Astrocyte (in vitro differentiated cells and primary cell): ENCODE measurements around the gene HLCS.

Experiments used
- EZH2 ChIP-seq: IDR thresholded peaks from 2 replicates; pipeline ENCODE4 v1.6.1; 2012; ENCODE audit warnings: mild to moderate bottlenecking, low read length, inconsistent platforms; ENCODE audit not compliant: insufficient read depth
- TF ChIP-seq, protein P1 (sequence below): IDR thresholded peaks from 2 replicates; pipeline ENCODE4 v1.5.1; 2011; ENCODE audit warnings: low read depth, mild to moderate bottlenecking, inconsistent platforms, low read length, moderate library complexity; ENCODE audit not compliant: insufficient read depth

DNA sequence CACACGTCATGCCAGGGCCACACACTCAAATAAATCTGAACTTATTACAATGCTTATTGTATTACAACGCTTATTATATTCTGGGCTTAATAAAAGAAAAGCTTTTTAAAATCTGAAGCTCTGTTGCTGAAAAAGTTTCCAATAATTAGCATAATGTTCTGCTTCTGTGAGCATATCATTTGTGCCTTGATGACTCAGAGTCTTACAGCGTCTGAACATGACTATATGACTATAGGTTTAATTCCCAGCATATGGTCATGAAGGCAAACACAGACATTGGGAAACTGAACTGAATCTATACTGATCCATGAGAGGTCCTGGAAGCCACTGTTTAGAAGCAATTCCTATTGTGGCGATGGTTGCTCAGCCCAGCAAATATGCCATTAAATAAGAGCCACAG, 201.2 kb downstream of the HLCS start:
- TF ChIP-seq, protein P1, sequence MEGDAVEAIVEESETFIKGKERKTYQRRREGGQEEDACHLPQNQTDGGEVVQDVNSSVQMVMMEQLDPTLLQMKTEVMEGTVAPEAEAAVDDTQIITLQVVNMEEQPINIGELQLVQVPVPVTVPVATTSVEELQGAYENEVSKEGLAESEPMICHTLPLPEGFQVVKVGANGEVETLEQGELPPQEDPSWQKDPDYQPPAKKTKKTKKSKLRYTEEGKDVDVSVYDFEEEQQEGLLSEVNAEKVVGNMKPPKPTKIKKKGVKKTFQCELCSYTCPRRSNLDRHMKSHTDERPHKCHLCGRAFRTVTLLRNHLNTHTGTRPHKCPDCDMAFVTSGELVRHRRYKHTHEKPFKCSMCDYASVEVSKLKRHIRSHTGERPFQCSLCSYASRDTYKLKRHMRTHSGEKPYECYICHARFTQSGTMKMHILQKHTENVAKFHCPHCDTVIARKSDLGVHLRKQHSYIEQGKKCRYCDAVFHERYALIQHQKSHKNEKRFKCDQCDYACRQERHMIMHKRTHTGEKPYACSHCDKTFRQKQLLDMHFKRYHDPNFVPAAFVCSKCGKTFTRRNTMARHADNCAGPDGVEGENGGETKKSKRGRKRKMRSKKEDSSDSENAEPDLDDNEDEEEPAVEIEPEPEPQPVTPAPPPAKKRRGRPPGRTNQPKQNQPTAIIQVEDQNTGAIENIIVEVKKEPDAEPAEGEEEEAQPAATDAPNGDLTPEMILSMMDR = no peak
- TF ChIP-seq EZH2 = no peak
